Measurements from ENCODE around the gene AR. TPM values are rescaled to one million over a fixed set of nuclear protein-coding genes. Genes with fewer than 3 reads are reported as not detected.
A peak's percentile ranks its signal among the peaks of the same experiment; 100 is the strongest.

The AR gene, protein sequence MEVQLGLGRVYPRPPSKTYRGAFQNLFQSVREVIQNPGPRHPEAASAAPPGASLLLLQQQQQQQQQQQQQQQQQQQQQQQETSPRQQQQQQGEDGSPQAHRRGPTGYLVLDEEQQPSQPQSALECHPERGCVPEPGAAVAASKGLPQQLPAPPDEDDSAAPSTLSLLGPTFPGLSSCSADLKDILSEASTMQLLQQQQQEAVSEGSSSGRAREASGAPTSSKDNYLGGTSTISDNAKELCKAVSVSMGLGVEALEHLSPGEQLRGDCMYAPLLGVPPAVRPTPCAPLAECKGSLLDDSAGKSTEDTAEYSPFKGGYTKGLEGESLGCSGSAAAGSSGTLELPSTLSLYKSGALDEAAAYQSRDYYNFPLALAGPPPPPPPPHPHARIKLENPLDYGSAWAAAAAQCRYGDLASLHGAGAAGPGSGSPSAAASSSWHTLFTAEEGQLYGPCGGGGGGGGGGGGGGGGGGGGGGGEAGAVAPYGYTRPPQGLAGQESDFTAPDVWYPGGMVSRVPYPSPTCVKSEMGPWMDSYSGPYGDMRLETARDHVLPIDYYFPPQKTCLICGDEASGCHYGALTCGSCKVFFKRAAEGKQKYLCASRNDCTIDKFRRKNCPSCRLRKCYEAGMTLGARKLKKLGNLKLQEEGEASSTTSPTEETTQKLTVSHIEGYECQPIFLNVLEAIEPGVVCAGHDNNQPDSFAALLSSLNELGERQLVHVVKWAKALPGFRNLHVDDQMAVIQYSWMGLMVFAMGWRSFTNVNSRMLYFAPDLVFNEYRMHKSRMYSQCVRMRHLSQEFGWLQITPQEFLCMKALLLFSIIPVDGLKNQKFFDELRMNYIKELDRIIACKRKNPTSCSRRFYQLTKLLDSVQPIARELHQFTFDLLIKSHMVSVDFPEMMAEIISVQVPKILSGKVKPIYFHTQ
- 1 to 10 TPM; 1.5 to 2.2 TPM for total RNA-seq
- polyA plus RNA-seq (2013, experiment 1 of 2): 3.4 TPM
- 3.3 TPM for polyA plus RNA-seq (2013, experiment 2 of 2)
- long read RNA-seq, experiment 1, partial matches to known transcripts: 0 of 1 reads
- long read RNA-seq, experiment 1, other reads (novel, unspliced or antisense): 1 of 1 reads
- long read RNA-seq, experiment 2, full-length matches to known transcripts: 1 of 2 reads
- long read RNA-seq, experiment 2, partial matches to known transcripts: 0 of 2 reads
- long read RNA-seq, experiment 2, other reads (novel, unspliced or antisense): 1 of 2 reads
- long read RNA-seq, experiment 3: 0 reads
- long read RNA-seq, experiment 4: 0 reads

DNA sequence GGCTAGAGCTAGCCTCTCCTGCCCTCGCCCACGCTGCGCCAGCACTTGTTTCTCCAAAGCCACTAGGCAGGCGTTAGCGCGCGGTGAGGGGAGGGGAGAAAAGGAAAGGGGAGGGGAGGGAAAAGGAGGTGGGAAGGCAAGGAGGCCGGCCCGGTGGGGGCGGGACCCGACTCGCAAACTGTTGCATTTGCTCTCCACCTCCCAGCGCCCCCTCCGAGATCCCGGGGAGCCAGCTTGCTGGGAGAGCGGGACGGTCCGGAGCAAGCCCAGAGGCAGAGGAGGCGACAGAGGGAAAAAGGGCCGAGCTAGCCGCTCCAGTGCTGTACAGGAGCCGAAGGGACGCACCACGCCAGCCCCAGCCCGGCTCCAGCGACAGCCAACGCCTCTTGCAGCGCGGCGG lies at the start of gene AR:
Gene AR, plus strand, starts transcription at position 204 of the 400 bp plus-strand sequence. CDS start 1,126 bp downstream, outside the sequence.
- Mint-ChIP-seq H3K27ac (no peak within 1 kb of the TSS), H3K4me1 (peaks cover 9% of the 10 kb centered on the region), H3K27me3 (ENCODE audit: insufficient read depth) (peaks cover 59% of the 10 kb centered on the region), H3K9me3 (peaks cover 45% of the 10 kb centered on the region), H3K4me3 (peak within 1 kb of the TSS; percentile 49), H3K36me3 (ENCODE audit: low read depth) (no peaks in the 10 kb centered on the region)
- peaks cover 56% of the 10 kb centered on the region for H3K27me3 ChIP-seq (ENCODE audit: control insufficient read depth, insufficient read depth, low read length, poor library complexity, severe bottlenecking)
- no peaks in the 10 kb centered on the region for H3K36me3 ChIP-seq (ENCODE audit: control insufficient read depth, insufficient read depth, low read length)
- TF ChIP-seq, protein P1, sequence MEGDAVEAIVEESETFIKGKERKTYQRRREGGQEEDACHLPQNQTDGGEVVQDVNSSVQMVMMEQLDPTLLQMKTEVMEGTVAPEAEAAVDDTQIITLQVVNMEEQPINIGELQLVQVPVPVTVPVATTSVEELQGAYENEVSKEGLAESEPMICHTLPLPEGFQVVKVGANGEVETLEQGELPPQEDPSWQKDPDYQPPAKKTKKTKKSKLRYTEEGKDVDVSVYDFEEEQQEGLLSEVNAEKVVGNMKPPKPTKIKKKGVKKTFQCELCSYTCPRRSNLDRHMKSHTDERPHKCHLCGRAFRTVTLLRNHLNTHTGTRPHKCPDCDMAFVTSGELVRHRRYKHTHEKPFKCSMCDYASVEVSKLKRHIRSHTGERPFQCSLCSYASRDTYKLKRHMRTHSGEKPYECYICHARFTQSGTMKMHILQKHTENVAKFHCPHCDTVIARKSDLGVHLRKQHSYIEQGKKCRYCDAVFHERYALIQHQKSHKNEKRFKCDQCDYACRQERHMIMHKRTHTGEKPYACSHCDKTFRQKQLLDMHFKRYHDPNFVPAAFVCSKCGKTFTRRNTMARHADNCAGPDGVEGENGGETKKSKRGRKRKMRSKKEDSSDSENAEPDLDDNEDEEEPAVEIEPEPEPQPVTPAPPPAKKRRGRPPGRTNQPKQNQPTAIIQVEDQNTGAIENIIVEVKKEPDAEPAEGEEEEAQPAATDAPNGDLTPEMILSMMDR (conservative IDR thresholded peaks at IDR 0.05): no peak
- H3K9ac ChIP-seq (ENCODE audit: extremely low read depth, low read length, poor library complexity, severe bottlenecking): no peak within 1 kb of the TSS
- peak; percentile 86 for DNase-seq
- WGBS, 2 experiments (ENCODE audit: insufficient coverage in 1 of 2, insufficient read length in 1 of 2): 0 to 2% methylated on average over 3 to 22 of the region's 30 CpGs
- H3K27ac ChIP-seq (ENCODE audit: low read depth, low read length): peak within 1 kb of the TSS; percentile 77
- H3K4me1 ChIP-seq (ENCODE audit: control insufficient read depth, insufficient read depth, low read length): no peaks in the 10 kb centered on the region
- no peaks in the 10 kb centered on the region for H3K9me3 ChIP-seq (ENCODE audit: control insufficient read depth, low read length)
- H3K4me3 ChIP-seq (ENCODE audit: low read length): peak within 1 kb of the TSS; percentile 67

DNA sequence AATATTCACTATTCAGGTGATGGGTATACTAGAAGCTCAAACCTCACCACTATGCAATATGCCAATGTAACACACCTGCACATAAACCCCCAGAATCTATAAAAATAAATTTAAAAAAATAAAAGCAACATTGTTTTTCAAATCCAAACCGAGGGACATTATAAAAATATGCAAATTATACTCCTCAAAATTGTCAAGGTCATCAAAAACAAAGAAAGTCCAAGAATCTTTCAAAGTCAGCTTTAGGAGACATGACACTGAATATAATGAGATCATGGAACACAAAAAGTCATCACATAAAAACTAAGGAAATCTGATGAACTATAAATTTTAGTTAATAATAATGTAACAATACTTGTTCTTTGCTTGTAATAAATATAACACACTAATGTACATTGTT lies 43.2 kb upstream of the AR start:
- Histone ChIP-seq H3K27ac (ENCODE audit: low read depth, low read length) (no peak overlapping the region), H3K36me3 (ENCODE audit: control insufficient read depth, insufficient read depth, low read length) (no peaks in the 10 kb centered on the region), H3K9me3 (ENCODE audit: control insufficient read depth, low read length) (no peaks in the 10 kb centered on the region), H3K4me1 (ENCODE audit: control insufficient read depth, insufficient read depth, low read length) (no peaks in the 10 kb centered on the region), H3K4me3 (ENCODE audit: low read length) (no peak overlapping the region), H3K27me3 (ENCODE audit: control insufficient read depth, insufficient read depth, low read length, poor library complexity, severe bottlenecking) (no peaks in the 10 kb centered on the region), H3K9ac (ENCODE audit: extremely low read depth, low read length, poor library complexity, severe bottlenecking) (no peak overlapping the region)
- WGBS, 2 experiments (ENCODE audit: insufficient coverage in 1 of 2, insufficient read length in 1 of 2): 57% methylated on average over 1 of the region's 1 CpG; no CpG with 5 or more reads in 1 of the 2 experiments
- Mint-ChIP-seq H3K36me3 (ENCODE audit: low read depth) (no peaks in the 10 kb centered on the region), H3K27me3 (ENCODE audit: insufficient read depth) (no peaks in the 10 kb centered on the region), H3K4me3 (no peak overlapping the region), H3K9me3 (peaks cover 44% of the 10 kb centered on the region), H3K27ac (no peak overlapping the region), H3K4me1 (no peaks in the 10 kb centered on the region)
- TF ChIP-seq, protein P1 (conservative IDR thresholded peaks at IDR 0.05): no peak
- no peak for DNase-seq

DNA sequence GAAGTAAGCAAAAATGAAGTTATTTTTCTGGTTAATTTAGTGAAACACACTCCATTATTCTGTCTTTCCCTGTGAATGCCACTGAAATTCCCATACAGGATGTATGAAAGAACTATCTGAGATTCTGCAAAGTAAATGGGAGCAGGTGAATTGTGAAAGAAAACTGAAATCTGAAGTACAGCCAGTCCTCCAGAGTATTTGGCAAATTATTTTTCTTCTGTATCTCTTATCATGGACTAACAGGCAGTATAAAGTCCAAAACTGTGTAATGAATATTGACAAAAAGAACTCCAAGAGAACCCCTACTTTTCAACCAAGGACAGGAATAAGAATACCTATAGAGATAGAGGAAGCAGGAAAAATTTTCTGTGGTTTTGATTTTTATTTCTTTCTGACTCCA lies 40.8 kb upstream of the AR start:
- Histone ChIP-seq H3K9me3 (ENCODE audit: control insufficient read depth, low read length) (no peaks in the 10 kb centered on the region), H3K36me3 (ENCODE audit: control insufficient read depth, insufficient read depth, low read length) (no peaks in the 10 kb centered on the region), H3K4me1 (ENCODE audit: control insufficient read depth, insufficient read depth, low read length) (no peaks in the 10 kb centered on the region), H3K27me3 (ENCODE audit: control insufficient read depth, insufficient read depth, low read length, poor library complexity, severe bottlenecking) (no peaks in the 10 kb centered on the region), H3K4me3 (ENCODE audit: low read length) (no peak overlapping the region), H3K9ac (ENCODE audit: extremely low read depth, low read length, poor library complexity, severe bottlenecking) (no peak overlapping the region), H3K27ac (ENCODE audit: low read depth, low read length) (no peak overlapping the region)
- TF ChIP-seq, protein P1 (conservative IDR thresholded peaks at IDR 0.05): no peak
- Mint-ChIP-seq H3K4me3 (no peak overlapping the region), H3K27ac (no peak overlapping the region), H3K4me1 (no peaks in the 10 kb centered on the region), H3K27me3 (ENCODE audit: insufficient read depth) (no peaks in the 10 kb centered on the region), H3K9me3 (peaks cover 40% of the 10 kb centered on the region), H3K36me3 (ENCODE audit: low read depth) (no peaks in the 10 kb centered on the region)
- DNase-seq: no peak
